Large intestine (tissue), 3 donors: ENCODE measurements around the gene ANO1. TPM values are rescaled to one million over a fixed set of nuclear protein-coding genes. Genes with fewer than 3 reads are reported as not detected.

Experiments
- DNase-seq, 2 donors: peaks; one replicate each; pipeline versions ENCODE4 v3.0.0 to v3.0.0-alpha.2; 2013
- H3K27ac ChIP-seq: one replicate; pipeline ENCODE4 v1.5.1; 2013; ENCODE audit warnings: low read length
- H3K27me3 ChIP-seq: 2 replicates; pipeline ENCODE4 v1.6.1; 2013; ENCODE audit warnings: low read length; ENCODE audit not compliant: control insufficient read depth, insufficient read depth
- H3K36me3 ChIP-seq: 2 replicates; pipeline ENCODE4 v1.6.1; 2013; ENCODE audit warnings: low read length; ENCODE audit not compliant: control insufficient read depth, insufficient read depth
- H3K4me1 ChIP-seq: one replicate; pipeline ENCODE4 v1.6.1; 2013; ENCODE audit warnings: low read length; ENCODE audit not compliant: control insufficient read depth, insufficient read depth
- H3K4me3 ChIP-seq: one replicate; pipeline ENCODE4 v1.5.1; 2013; ENCODE audit warnings: low read length
- H3K9me3 ChIP-seq: one replicate; pipeline ENCODE4 v1.6.1; 2013; ENCODE audit warnings: mild to moderate bottlenecking, low read depth, low read length, moderate library complexity; ENCODE audit not compliant: control insufficient read depth
- WGBS: methylation state at CpG from one replicate; pipeline ENCODE4 v1.1.5; 2013; ENCODE audit warnings: low lambda C conversion rate; ENCODE audit not compliant: insufficient coverage; 5-methylcytosine and 5-hydroxymethylcytosine counted together
- polyA plus RNA-seq: library from polyadenylated mRNA; unstranded; fragments of 120-200 nt; gene quantifications from one replicate; pipeline ENCODE4 v1.2.1, GENCODE V29; 2013

Gene ANO1
- polyA plus RNA-seq, 1 donor = 12.3 TPM

- no peak overlapping the region for H3K4me3 ChIP-seq
- no peaks in the 10 kb centered on the region for H3K4me1 ChIP-seq
- no peaks in the 10 kb centered on the region for H3K9me3 ChIP-seq
- H3K36me3 ChIP-seq = no peaks in the 10 kb centered on the region
- no peaks in the 10 kb centered on the region for H3K27me3 ChIP-seq
- no peak for DNase-seq
- WGBS = no CpG with 5 or more reads among the region's 11 CpGs
- H3K27ac ChIP-seq = no peak overlapping the region
Observed at GRCh38 chr11:70180906-70181305, 102.8 kb downstream of the ANO1 start.

GRCh38 chr11:70182266-70182665 is 104.1 kb downstream of the ANO1 start:
- Histone ChIP-seq H3K4me3 (no peak overlapping the region), H3K36me3 (no peaks in the 10 kb centered on the region), H3K9me3 (no peaks in the 10 kb centered on the region), H3K4me1 (no peaks in the 10 kb centered on the region), H3K27me3 (no peaks in the 10 kb centered on the region), H3K27ac (no peak overlapping the region)
- WGBS = no CpG with 5 or more reads among the region's 18 CpGs
- DNase-seq = no peak

- H3K4me3 ChIP-seq = no peak overlapping the region
- no peaks in the 10 kb centered on the region for H3K9me3 ChIP-seq
- H3K27me3 ChIP-seq = no peaks in the 10 kb centered on the region
- H3K4me1 ChIP-seq = no peaks in the 10 kb centered on the region
- no CpG with 5 or more reads among the region's 1 CpG for WGBS
- DNase-seq = no peak
- no peaks in the 10 kb centered on the region for H3K36me3 ChIP-seq
- no peak overlapping the region for H3K27ac ChIP-seq
Observed at GRCh38 chr11:70183032-70183431, 104.9 kb downstream of the ANO1 start.

- H3K4me1 ChIP-seq = no peaks in the 10 kb centered on the region
- H3K27me3 ChIP-seq = no peaks in the 10 kb centered on the region
- no peak overlapping the region for H3K27ac ChIP-seq
- no peak for DNase-seq
- no CpG with 5 or more reads among the region's 11 CpGs for WGBS
- H3K36me3 ChIP-seq = no peaks in the 10 kb centered on the region
- H3K9me3 ChIP-seq = no peaks in the 10 kb centered on the region
- no peak overlapping the region for H3K4me3 ChIP-seq
Observed at GRCh38 chr11:70183483-70184176, 105.5 kb downstream of the ANO1 start.

GRCh38 chr11:70184396-70184795 is 106.3 kb downstream of the ANO1 start:
- Histone ChIP-seq H3K4me1 (no peaks in the 10 kb centered on the region), H3K36me3 (no peaks in the 10 kb centered on the region), H3K9me3 (no peaks in the 10 kb centered on the region), H3K27ac (no peak overlapping the region), H3K27me3 (no peaks in the 10 kb centered on the region), H3K4me3 (no peak overlapping the region)
- no peak for DNase-seq
- WGBS = 33% methylated on average over 1 of the region's 9 CpGs

GRCh38 chr11:70185348-70186055 is 107.4 kb downstream of the ANO1 start:
- WGBS = 87% methylated on average over 3 of the region's 28 CpGs
- no peak for DNase-seq
- no peak overlapping the region for H3K4me3 ChIP-seq
- H3K27ac ChIP-seq = no peak overlapping the region
- no peaks in the 10 kb centered on the region for H3K27me3 ChIP-seq
- H3K4me1 ChIP-seq = no peaks in the 10 kb centered on the region
- H3K9me3 ChIP-seq = no peaks in the 10 kb centered on the region
- no peaks in the 10 kb centered on the region for H3K36me3 ChIP-seq

- WGBS = no CpG with 5 or more reads among the region's 6 CpGs
- H3K27me3 ChIP-seq = no peaks in the 10 kb centered on the region
- H3K27ac ChIP-seq = no peak overlapping the region
- H3K4me3 ChIP-seq = no peak overlapping the region
- H3K4me1 ChIP-seq = peaks cover under 1% of the 10 kb centered on the region
- DNase-seq = no peak
- H3K9me3 ChIP-seq = no peaks in the 10 kb centered on the region
- no peaks in the 10 kb centered on the region for H3K36me3 ChIP-seq
Observed at GRCh38 chr11:70186420-70186819, 108.3 kb downstream of the ANO1 start.

- Histone ChIP-seq H3K36me3 (no peaks in the 10 kb centered on the region), H3K27me3 (no peaks in the 10 kb centered on the region), H3K9me3 (no peaks in the 10 kb centered on the region), H3K27ac (no peak overlapping the region), H3K4me1 (peaks cover 4% of the 10 kb centered on the region), H3K4me3 (no peak overlapping the region)
- DNase-seq = no peak
- WGBS = no CpG with 5 or more reads among the region's 10 CpGs
Observed at GRCh38 chr11:70186936-70187335, 108.8 kb downstream of the ANO1 start.

- Histone ChIP-seq H3K27me3 (no peaks in the 10 kb centered on the region), H3K4me1 (peaks cover 4% of the 10 kb centered on the region), H3K36me3 (no peaks in the 10 kb centered on the region), H3K9me3 (no peaks in the 10 kb centered on the region), H3K4me3 (no peak overlapping the region), H3K27ac (no peak overlapping the region)
- WGBS = no CpG with 5 or more reads among the region's 15 CpGs
- DNase-seq = no peak
Observed at GRCh38 chr11:70187771-70188170, 109.7 kb downstream of the ANO1 start.

- peaks cover 4% of the 10 kb centered on the region for H3K4me1 ChIP-seq
- H3K27ac ChIP-seq = no peak overlapping the region
- H3K27me3 ChIP-seq = no peaks in the 10 kb centered on the region
- no peaks in the 10 kb centered on the region for H3K9me3 ChIP-seq
- DNase-seq = no peak
- no CpG with 5 or more reads among the region's 11 CpGs for WGBS
- no peak overlapping the region for H3K4me3 ChIP-seq
- no peaks in the 10 kb centered on the region for H3K36me3 ChIP-seq
Observed at GRCh38 chr11:70189622-70190021, 111.5 kb downstream of the ANO1 start.
